Measurements from ENCODE around the gene CLCA2.

The CLCA2 gene

GRCh38 chr1:86504137-86504479 lies 80.1 kb downstream of the CLCA2 start:
- H3K4me3 ChIP-seq (ENCODE audit: low read length), result no peak overlapping the region
- H3K9ac ChIP-seq (ENCODE audit: low read length), result no peak overlapping the region
- no peaks in the 10 kb centered on the region for H3K36me3 ChIP-seq (ENCODE audit: control insufficient read depth, insufficient read depth, low read length)
- H3K27me3 ChIP-seq (ENCODE audit: control insufficient read depth, insufficient read depth, low read length), result peaks cover 12% of the 10 kb centered on the region
- peaks cover 10% of the 10 kb centered on the region for H3K4me1 ChIP-seq (ENCODE audit: control insufficient read depth, insufficient read depth, low read length)
- H3K9me3 ChIP-seq (ENCODE audit: control insufficient read depth, low read length), result no peaks in the 10 kb centered on the region

- Histone ChIP-seq H3K36me3 (ENCODE audit: control insufficient read depth, insufficient read depth, low read length) (no peaks in the 10 kb centered on the region), H3K27me3 (ENCODE audit: control insufficient read depth, insufficient read depth, low read length) (peaks cover 12% of the 10 kb centered on the region), H3K9ac (ENCODE audit: low read length) (no peak overlapping the region), H3K9me3 (ENCODE audit: control insufficient read depth, low read length) (no peaks in the 10 kb centered on the region), H3K4me1 (ENCODE audit: control insufficient read depth, insufficient read depth, low read length) (peaks cover 10% of the 10 kb centered on the region), H3K4me3 (ENCODE audit: low read length) (no peak overlapping the region)
Measured at GRCh38 chr1:86504895-86505563, 81.1 kb downstream of the CLCA2 start.

- peaks cover 12% of the 10 kb centered on the region for H3K27me3 ChIP-seq (ENCODE audit: control insufficient read depth, insufficient read depth, low read length)
- no peaks in the 10 kb centered on the region for H3K36me3 ChIP-seq (ENCODE audit: control insufficient read depth, insufficient read depth, low read length)
- no peak overlapping the region for H3K4me3 ChIP-seq (ENCODE audit: low read length)
- peaks cover 10% of the 10 kb centered on the region for H3K4me1 ChIP-seq (ENCODE audit: control insufficient read depth, insufficient read depth, low read length)
- no peaks in the 10 kb centered on the region for H3K9me3 ChIP-seq (ENCODE audit: control insufficient read depth, low read length)
- no peak overlapping the region for H3K9ac ChIP-seq (ENCODE audit: low read length)
Measured at GRCh38 chr1:86505564-86505902, 81.6 kb downstream of the CLCA2 start.

Measured in mucosa of stomach (tissue), 1 donor.